HepG2 (cell line): ENCODE results near the gene LANCL2. TPM values are rescaled to one million over a fixed set of nuclear protein-coding genes. Genes with fewer than 3 reads are reported as not detected.

Source experiments
- ATAC-seq: fragments of 200-7000 bp; cut with Tn5 transposase; 3 replicates; pipeline ENCODE4 v1.9.1; 2020; ENCODE audit warnings: mild to moderate bottlenecking, moderate library complexity
- BruUV-seq: library from RNA; stranded (reverse); fragments of 400-500 nt; replicated peaks from 2 replicates; lab custom pipeline; 2021; lab: Mats Ljungman, UMichigan
- CTCF ChIA-PET: fragments of 300-600 bp; formaldehyde crosslinking; extraction: SDS; loops from one replicate; lab custom pipeline; 2021; ENCODE audit warnings: low total read pairs, inconsistent platforms, low intra/inter-chr PET ratio; lab: Yijun Ruan, JAX
- POLR2A ChIA-PET: fragments of 350-600 bp; sonication (Branson Sonifier 250); formaldehyde crosslinking; loops from one replicate; lab custom pipeline; 2020; ENCODE audit warnings: antibody characterized with exemption, inconsistent platforms; lab: Yijun Ruan, JAX
- DNase-seq: peaks from one replicate; pipeline ENCODE4 v3.0.0-alpha.2; 2015; ENCODE audit warnings: low spot score
- FAIRE-seq: peaks from 3 replicates; lab custom pipeline; 2011; peaks lifted over from hg19 to GRCh38; lab: Jason Lieb, UNC
- H2AFZ ChIP-seq: one replicate; pipeline ENCODE4 v1.6.1; 2011; ENCODE audit warnings: low read length, inconsistent platforms
- H3K27ac ChIP-seq: fragments of 300-600 bp; 3 replicates; pipeline ENCODE4 v1.8.0; 2011; ENCODE audit warnings: mixed run types, mild to moderate bottlenecking, mixed read lengths, low read length, inconsistent platforms; ENCODE audit not compliant: insufficient read depth; ENCODE audit errors: extremely low read length
- H3K27me3 ChIP-seq, 2 experiments: fragments of 200-600 bp in 1 of 2; 2 replicates in 1 of 2; 3 replicates in 1 of 2; pipeline versions ENCODE4 v1.6.0 to v1.8.0; 2011; ENCODE audit warnings: low read length in 2 of 2, mild to moderate bottlenecking in 2 of 2, moderate library complexity in 2 of 2, inconsistent platforms in 1 of 2; ENCODE audit not compliant: insufficient read depth in 2 of 2, control insufficient read depth in 1 of 2
- H3K36me3 ChIP-seq, 2 experiments: fragments of 200-600 bp in 1 of 2; replicated peaks in 1 of 2; 2 replicates in 1 of 2; 3 replicates in 1 of 2; pipeline versions ENCODE4 v1.5.1 to v1.8.0; 2011; ENCODE audit warnings: low read length in 2 of 2, inconsistent platforms in 1 of 2; ENCODE audit not compliant: insufficient read depth in 2 of 2, control insufficient read depth in 1 of 2
- H3K4me1 ChIP-seq: 2 replicates; pipeline ENCODE4 v1.5.1; 2012; ENCODE audit warnings: low read length, inconsistent platforms; ENCODE audit not compliant: insufficient read depth
- H3K4me2 ChIP-seq: 2 replicates; pipeline ENCODE4 v1.6.0; 2011; ENCODE audit warnings: low read depth, low read length, inconsistent platforms
- H3K4me3 ChIP-seq, 3 experiments: fragments of 200-600 bp in 1 of 3; sonication (generic), shearing (Covaris generic) in 1 of 3; replicated peaks in 1 of 3; 2 replicates each; pipeline ENCODE4 v1.5.1; 2011 to 2016; ENCODE audit warnings: low read length in 3 of 3, inconsistent platforms in 2 of 3, low read depth in 2 of 3, mild to moderate bottlenecking in 2 of 3, control low read depth in 1 of 3, mixed read lengths in 1 of 3; ENCODE audit not compliant: insufficient read depth in 1 of 3
- H3K79me2 ChIP-seq: one replicate; pipeline ENCODE4 v1.6.1; 2011; ENCODE audit warnings: low read length, inconsistent platforms; ENCODE audit not compliant: insufficient read depth
- H3K9ac ChIP-seq: 2 replicates; pipeline ENCODE4 v1.6.0; 2011; ENCODE audit warnings: mild to moderate bottlenecking, low read depth, low read length, inconsistent platforms; ENCODE audit not compliant: insufficient read depth
- H3K9me3 ChIP-seq: 2 replicates; pipeline ENCODE4 v1.5.1; 2012; ENCODE audit warnings: mild to moderate bottlenecking, low read length
- H4K20me1 ChIP-seq: 2 replicates; pipeline ENCODE4 v1.6.0; 2011; ENCODE audit warnings: inconsistent platforms, mild to moderate bottlenecking, low read length, moderate library complexity; ENCODE audit not compliant: insufficient read depth
- FOXJ3 ChIP-seq: sonication (generic); formaldehyde crosslinking; IDR thresholded peaks from 2 replicates; pipeline ENCODE4 v1.4.0; 2020; ENCODE audit warnings: missing genetic modification reagents, mild to moderate bottlenecking, borderline replicate concordance
- KLF13 ChIP-seq: sonication (generic); formaldehyde crosslinking; IDR thresholded peaks from 2 replicates; pipeline ENCODE4 v1.4.0; 2020; ENCODE audit warnings: mild to moderate bottlenecking, missing genetic modification reagents
- TARDBP ChIP-seq: sonication (generic); formaldehyde crosslinking; IDR thresholded peaks from 2 replicates; pipeline ENCODE4 v1.8.0; 2022; ENCODE audit warnings: mild to moderate bottlenecking, missing genetic modification reagents
- TOE1 ChIP-seq: sonication (generic); formaldehyde crosslinking; IDR thresholded peaks from 2 replicates; pipeline ENCODE4 v1.4.0; 2020; ENCODE audit warnings: mild to moderate bottlenecking, missing genetic modification reagents
- USF2 ChIP-seq, 2 experiments: sonication (generic) in 1 of 2; formaldehyde crosslinking in 1 of 2; IDR thresholded peaks; 2 replicates each; pipeline versions ENCODE4 v1.5.1 to v1.6.1; 2011 to 2020; ENCODE audit warnings: borderline replicate concordance in 1 of 2, low read depth in 1 of 2, low read length in 1 of 2, mild to moderate bottlenecking in 1 of 2, missing genetic modification reagents in 1 of 2, moderate library complexity in 1 of 2
- ZNF138 ChIP-seq: sonication (generic); formaldehyde crosslinking; IDR thresholded peaks from 2 replicates; pipeline ENCODE4 v1.5.0; 2020; ENCODE audit warnings: mild to moderate bottlenecking, low read depth, missing genetic modification reagents
- ZNF362 ChIP-seq: sonication (generic); formaldehyde crosslinking; IDR thresholded peaks from 2 replicates; pipeline ENCODE4 v1.4.0; 2020; ENCODE audit warnings: missing genetic modification reagents, mild to moderate bottlenecking, borderline replicate concordance
- ZNF800 ChIP-seq: sonication (generic); formaldehyde crosslinking; IDR thresholded peaks from 2 replicates; pipeline ENCODE4 v1.4.0; 2020; ENCODE audit warnings: missing genetic modification reagents
- WGBS: methylation state at CpG from one replicate; pipeline ENCODE4 v1.1.6; 2017; ENCODE audit warnings: low lambda C conversion rate; 5-methylcytosine and 5-hydroxymethylcytosine counted together
- in situ Hi-C: cut with HindIII; loops from 2 replicates; pipeline ENCODE4 v1.10.0; 2017; ENCODE audit warnings: low pct_unique_long_range_greater_than_20kb; ENCODE audit not compliant: extremely low pct_ligation_motif_present
- intact Hi-C: fragments of 100-400 bp; cut with micrococcal nuclease; formaldehyde crosslinking; loops from one replicate; pipeline ENCODE4 v1.10.0; 2022; ENCODE audit not compliant: unreplicated experiment
- polyA plus RNA-seq, 8 experiments: library from polyadenylated mRNA; depleted of rRNA in 3 of 8; stranded (reverse) in 7 of 8; unstranded in 1 of 8; fragments of >200 nt; fragmentation: Illumina TruSeq in 4 of 8; extraction: Trizol in 4 of 8; gene quantifications; 2 replicates each; pipeline versions ENCODE4 v1.2.1 to v1.2.3, GENCODE V29; 2011 to 2016; ENCODE audit warnings: low read depth in 4 of 8, missing spikeins in 1 of 8, mixed read lengths in 1 of 8; ENCODE audit not compliant: insufficient read depth in 1 of 8
- total RNA-seq, 5 experiments: library from RNA; depleted of rRNA; stranded (reverse); fragments of >200 nt; fragmentation: Illumina TruSeq; extraction: Trizol; gene quantifications; 2 replicates each; pipeline ENCODE4 v1.2.3, GENCODE V29; 2016; ENCODE audit warnings: low read depth in 1 of 5
- TF ChIP-seq, protein P1 (sequence below): sonication (generic); formaldehyde crosslinking; IDR thresholded peaks from 2 replicates; pipeline ENCODE4 v1.8.1; 2023; ENCODE audit warnings: mild to moderate bottlenecking, missing genetic modification reagents

The LANCL2 gene
- total and polyA plus RNA-seq, 2 of the 13 experiments (the other 11 are each of a cell fraction or from before 2014, with no cell fraction given), result 10.0 to 13.8 TPM

- H3K36me3 ChIP-seq, result peaks cover 11% of the 10 kb centered on the region in 2 experiments; a peak in 4 of 5 replicates
- no TSS peak for BruUV-seq
- no peak overlapping the region for H3K27ac ChIP-seq
- 92% methylated on average over 12 of the region's 12 CpGs for WGBS
- H2AFZ ChIP-seq, result no peak overlapping the region
- in situ Hi-C loops (no loop called here), intact Hi-C loops (loop anchor here (10.0 kb wide), 1 partner anchor 148 kb away; the partner anchor contains the start of gene VOPP1)
- no peak overlapping the region for H3K4me3 ChIP-seq
- DNase-seq (no peak), ATAC-seq (no peak), FAIRE-seq (no peak)
- H4K20me1 ChIP-seq, result no peaks in the 10 kb centered on the region
- no peak overlapping the region for H3K4me2 ChIP-seq
- POLR2A ChIA-PET, result no interaction called here
- no peaks in the 10 kb centered on the region for H3K9me3 ChIP-seq
- CTCF ChIA-PET, result no interaction called here
- H3K9ac ChIP-seq, result no peak overlapping the region
- no peaks in the 10 kb centered on the region for H3K27me3 ChIP-seq
- TF ChIP-seq TOE1 (CRISPR knock-in tag), result no peak
- TF ChIP-seq ZNF138 (CRISPR knock-in tag), result no peak
- H3K4me1 ChIP-seq, result peaks cover 10% of the 10 kb centered on the region
- H3K79me2 ChIP-seq, result no peaks in the 10 kb centered on the region
These were observed 61.5 kb downstream of the LANCL2 start for GRCh38 chr7:55426676-55427075.

- in situ Hi-C loops (no loop called here), intact Hi-C loops (loop anchor here (10.0 kb wide), 1 partner anchor 147 kb away; the partner anchor contains the start of gene VOPP1)
- ATAC-seq, result no peak
- H4K20me1 ChIP-seq, result no peaks in the 10 kb centered on the region
- H3K27me3 ChIP-seq, result no peaks in the 10 kb centered on the region
- no peaks in the 10 kb centered on the region for H3K9me3 ChIP-seq
- no peak overlapping the region for H3K9ac ChIP-seq
- 88% methylated on average over 4 of the region's 4 CpGs for WGBS
- no TSS peak for BruUV-seq
- H2AFZ ChIP-seq, result no peak overlapping the region
- H3K4me1 ChIP-seq, result peaks cover 10% of the 10 kb centered on the region
- ChIA-PET CTCF (no interaction called here), POLR2A (no interaction called here)
- H3K4me2 ChIP-seq, result no peak overlapping the region
- no peak overlapping the region for H3K4me3 ChIP-seq
- no peaks in the 10 kb centered on the region for H3K79me2 ChIP-seq
- no peak for DNase-seq
- no peak for FAIRE-seq
- peaks cover 11 to 12% of the 10 kb centered on the region in 2 experiments; a peak in 4 of 5 replicates for H3K36me3 ChIP-seq
- H3K27ac ChIP-seq, result no peak overlapping the region
- TF ChIP-seq TARDBP (CRISPR knock-in tag), result no peak
- no peak for TF ChIP-seq USF2 (IDR thresholded peaks at IDR 0.05; ENCODE audit: low read depth, low read length)
- TF ChIP-seq USF2 (CRISPR knock-in tag; IDR thresholded peaks at IDR 0.05; ENCODE audit: borderline replicate concordance), result no peak
- no peak for TF ChIP-seq ZNF800 (CRISPR knock-in tag)
- TF ChIP-seq FOXJ3 (CRISPR knock-in tag), result no peak
- no peak for TF ChIP-seq ZNF362 (CRISPR knock-in tag)
- TF ChIP-seq, protein P1, sequence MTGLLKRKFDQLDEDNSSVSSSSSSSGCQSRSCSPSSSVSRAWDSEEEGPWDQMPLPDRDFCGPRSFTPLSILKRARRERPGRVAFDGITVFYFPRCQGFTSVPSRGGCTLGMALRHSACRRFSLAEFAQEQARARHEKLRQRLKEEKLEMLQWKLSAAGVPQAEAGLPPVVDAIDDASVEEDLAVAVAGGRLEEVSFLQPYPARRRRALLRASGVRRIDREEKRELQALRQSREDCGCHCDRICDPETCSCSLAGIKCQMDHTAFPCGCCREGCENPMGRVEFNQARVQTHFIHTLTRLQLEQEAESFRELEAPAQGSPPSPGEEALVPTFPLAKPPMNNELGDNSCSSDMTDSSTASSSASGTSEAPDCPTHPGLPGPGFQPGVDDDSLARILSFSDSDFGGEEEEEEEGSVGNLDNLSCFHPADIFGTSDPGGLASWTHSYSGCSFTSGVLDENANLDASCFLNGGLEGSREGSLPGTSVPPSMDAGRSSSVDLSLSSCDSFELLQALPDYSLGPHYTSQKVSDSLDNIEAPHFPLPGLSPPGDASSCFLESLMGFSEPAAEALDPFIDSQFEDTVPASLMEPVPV (CRISPR knock-in tag), result no peak
- TF ChIP-seq KLF13, result no peak
These were observed 62.2 kb downstream of the LANCL2 start for GRCh38 chr7:55427342-55427741.
